ENCODE results near the gene RPS6KA6. TPM values are rescaled to one million over a fixed set of nuclear protein-coding genes. Genes with fewer than 3 reads are reported as not detected.

The RPS6KA6 gene
- total RNA-seq, 2 donors from 2014 or later, result 1.4 to 1.7 TPM

DNA sequence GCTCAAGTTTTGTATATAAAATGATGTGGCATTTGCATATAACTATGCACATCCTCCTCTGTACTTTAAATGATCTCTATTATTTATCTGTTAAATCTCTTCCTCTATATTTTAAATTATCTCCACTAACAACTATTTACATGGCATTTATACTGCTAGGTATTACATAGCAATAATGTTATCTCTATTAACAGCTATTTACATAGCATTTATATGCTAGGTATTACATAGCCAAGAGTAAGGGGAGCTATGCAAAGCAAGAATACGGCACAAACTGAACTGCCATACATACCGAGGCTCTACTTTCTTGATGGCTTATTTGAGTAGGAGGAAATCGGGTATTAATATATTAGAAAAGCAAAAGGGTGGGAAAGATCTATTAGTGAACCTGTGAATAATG lies 12.7 kb downstream of the RPS6KA6 start:
- no peaks in the 10 kb centered on the region for H3K4me1 ChIP-seq
- H3K27ac ChIP-seq, result no peak overlapping the region
- H3K9me3 ChIP-seq, result no peaks in the 10 kb centered on the region
- no peak for DNase-seq (ENCODE audit: low spot score)
- no peaks in the 10 kb centered on the region for H3K36me3 ChIP-seq
- no peaks in the 10 kb centered on the region for H3K27me3 ChIP-seq
- TF ChIP-seq, protein P1, sequence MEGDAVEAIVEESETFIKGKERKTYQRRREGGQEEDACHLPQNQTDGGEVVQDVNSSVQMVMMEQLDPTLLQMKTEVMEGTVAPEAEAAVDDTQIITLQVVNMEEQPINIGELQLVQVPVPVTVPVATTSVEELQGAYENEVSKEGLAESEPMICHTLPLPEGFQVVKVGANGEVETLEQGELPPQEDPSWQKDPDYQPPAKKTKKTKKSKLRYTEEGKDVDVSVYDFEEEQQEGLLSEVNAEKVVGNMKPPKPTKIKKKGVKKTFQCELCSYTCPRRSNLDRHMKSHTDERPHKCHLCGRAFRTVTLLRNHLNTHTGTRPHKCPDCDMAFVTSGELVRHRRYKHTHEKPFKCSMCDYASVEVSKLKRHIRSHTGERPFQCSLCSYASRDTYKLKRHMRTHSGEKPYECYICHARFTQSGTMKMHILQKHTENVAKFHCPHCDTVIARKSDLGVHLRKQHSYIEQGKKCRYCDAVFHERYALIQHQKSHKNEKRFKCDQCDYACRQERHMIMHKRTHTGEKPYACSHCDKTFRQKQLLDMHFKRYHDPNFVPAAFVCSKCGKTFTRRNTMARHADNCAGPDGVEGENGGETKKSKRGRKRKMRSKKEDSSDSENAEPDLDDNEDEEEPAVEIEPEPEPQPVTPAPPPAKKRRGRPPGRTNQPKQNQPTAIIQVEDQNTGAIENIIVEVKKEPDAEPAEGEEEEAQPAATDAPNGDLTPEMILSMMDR (IDR thresholded peaks at IDR 0.05), result no peak
- no peak overlapping the region for H3K4me3 ChIP-seq

DNA sequence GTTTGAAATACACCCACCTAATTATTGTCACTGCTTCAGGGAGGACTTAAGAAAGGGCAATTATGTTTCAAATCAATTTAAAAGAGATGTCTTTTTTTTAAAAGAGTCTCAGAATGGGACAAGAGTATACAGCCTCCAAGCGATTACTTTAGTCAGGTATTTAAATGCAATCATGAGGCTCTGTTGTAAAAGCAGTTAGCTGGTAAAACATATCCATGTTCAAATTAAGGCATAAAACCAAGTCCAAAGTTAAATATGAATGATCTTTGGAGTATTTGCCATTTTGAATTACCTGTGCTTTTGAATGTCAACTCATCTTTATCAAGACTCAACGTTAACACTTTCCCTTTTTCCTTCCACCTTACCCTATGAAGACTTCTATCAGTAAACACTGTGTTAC lies 13.7 kb downstream of the RPS6KA6 start:
- Histone ChIP-seq H3K4me3 (no peak overlapping the region), H3K27ac (no peak overlapping the region), H3K36me3 (no peaks in the 10 kb centered on the region), H3K9me3 (no peaks in the 10 kb centered on the region), H3K4me1 (no peaks in the 10 kb centered on the region), H3K27me3 (no peaks in the 10 kb centered on the region)
- no peak for DNase-seq (ENCODE audit: low spot score)
- TF ChIP-seq, protein P1 (IDR thresholded peaks at IDR 0.05), result no peak

DNA sequence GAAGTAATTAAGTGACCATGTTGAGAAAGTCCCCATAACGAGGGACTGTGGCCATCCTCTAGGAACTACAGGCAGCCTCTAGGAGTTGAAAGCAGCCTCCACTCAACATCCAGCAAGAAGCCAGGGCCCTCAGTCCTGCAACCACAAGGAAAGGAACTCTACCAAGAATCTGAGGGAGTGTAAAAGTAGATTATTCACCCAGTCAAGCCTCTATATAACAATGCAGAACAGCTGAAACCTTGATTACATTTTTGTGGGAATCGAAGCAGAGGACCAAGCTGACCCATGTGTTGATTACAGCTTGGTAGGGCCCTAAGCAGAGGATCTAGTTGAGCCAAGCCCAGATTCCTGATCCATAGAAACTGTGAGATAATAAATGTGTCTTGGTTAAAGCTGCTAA lies 17.1 kb downstream of the RPS6KA6 start:
- no peak for DNase-seq (ENCODE audit: low spot score)
- no peak overlapping the region for H3K4me3 ChIP-seq
- H3K36me3 ChIP-seq, result no peaks in the 10 kb centered on the region
- H3K4me1 ChIP-seq, result no peaks in the 10 kb centered on the region
- TF ChIP-seq, protein P1 (IDR thresholded peaks at IDR 0.05), result no peak
- H3K27me3 ChIP-seq, result no peaks in the 10 kb centered on the region
- no peak overlapping the region for H3K27ac ChIP-seq
- no peaks in the 10 kb centered on the region for H3K9me3 ChIP-seq

DNA sequence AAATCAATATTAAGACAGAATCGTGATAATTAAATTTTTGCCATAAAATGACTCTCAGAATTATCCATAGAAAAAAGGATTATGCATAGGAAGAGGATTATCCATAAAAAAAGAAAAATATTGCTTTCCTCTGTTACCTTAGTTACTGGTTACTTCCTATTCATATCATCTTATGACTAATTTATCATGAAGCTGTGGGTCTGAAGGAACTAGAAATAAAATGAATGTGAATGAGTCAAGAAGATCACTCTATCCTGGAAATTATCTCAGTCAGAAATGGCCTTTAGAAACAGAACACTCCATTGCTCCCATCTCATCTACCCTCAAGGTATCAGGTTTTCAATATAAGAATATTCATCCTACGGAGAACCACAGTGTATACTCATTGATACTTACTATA lies 19.4 kb downstream of the RPS6KA6 start:
- Histone ChIP-seq H3K9me3 (no peaks in the 10 kb centered on the region), H3K4me1 (no peaks in the 10 kb centered on the region), H3K27me3 (no peaks in the 10 kb centered on the region), H3K27ac (no peak overlapping the region), H3K4me3 (no peak overlapping the region), H3K36me3 (no peaks in the 10 kb centered on the region)
- TF ChIP-seq, protein P1 (IDR thresholded peaks at IDR 0.05), result no peak
- DNase-seq (ENCODE audit: low spot score), result no peak

DNA sequence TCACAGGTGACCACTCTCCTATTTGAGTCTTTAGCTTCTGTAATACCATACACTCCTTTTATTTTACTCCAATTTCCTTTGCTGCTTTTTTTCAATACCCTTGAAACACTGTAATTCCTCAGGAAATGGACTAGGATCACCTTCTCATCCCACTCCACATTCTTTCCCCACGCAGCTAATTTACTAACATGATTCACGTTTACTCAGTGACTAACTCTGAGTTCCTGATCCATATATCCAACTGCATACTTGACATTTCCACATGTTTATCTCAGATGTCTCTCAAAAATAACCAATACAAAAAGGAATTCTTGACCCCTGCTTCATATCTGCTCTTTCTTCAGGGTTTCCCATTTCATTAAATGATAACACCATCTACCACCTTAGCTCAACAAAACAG lies 19.9 kb downstream of the RPS6KA6 start:
- no peak for DNase-seq (ENCODE audit: low spot score)
- TF ChIP-seq, protein P1 (IDR thresholded peaks at IDR 0.05), result no peak
- Histone ChIP-seq H3K27ac (no peak overlapping the region), H3K4me1 (no peaks in the 10 kb centered on the region), H3K9me3 (no peaks in the 10 kb centered on the region), H3K4me3 (no peak overlapping the region), H3K36me3 (no peaks in the 10 kb centered on the region), H3K27me3 (no peaks in the 10 kb centered on the region)

DNA sequence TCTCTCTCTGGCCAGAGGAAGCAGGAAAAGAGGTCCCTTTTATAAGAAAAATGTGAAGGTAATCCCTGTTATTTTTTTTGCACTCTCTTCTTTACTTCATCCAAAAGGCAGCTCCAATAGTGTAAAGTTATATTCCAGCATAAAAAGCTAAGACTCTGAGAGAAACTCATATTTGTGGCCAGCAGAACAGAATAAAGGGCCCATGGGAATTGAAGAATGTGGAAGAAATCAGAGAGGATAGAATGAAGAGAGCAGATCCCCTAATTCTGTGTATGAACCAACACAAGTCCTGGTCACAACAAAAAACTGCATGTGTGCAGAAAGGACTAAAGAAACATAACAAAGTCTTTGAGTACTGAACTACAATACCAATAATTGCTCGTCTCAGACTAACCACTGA lies 22.3 kb downstream of the RPS6KA6 start:
- H3K27ac ChIP-seq, result no peak overlapping the region
- no peaks in the 10 kb centered on the region for H3K9me3 ChIP-seq
- TF ChIP-seq, protein P1 (IDR thresholded peaks at IDR 0.05), result no peak
- H3K36me3 ChIP-seq, result no peaks in the 10 kb centered on the region
- no peak overlapping the region for H3K4me3 ChIP-seq
- DNase-seq (ENCODE audit: low spot score), result no peak
- H3K27me3 ChIP-seq, result no peaks in the 10 kb centered on the region
- no peaks in the 10 kb centered on the region for H3K4me1 ChIP-seq
